ENCODE measurements around the gene CLEC4M. TPM values are rescaled to one million over a fixed set of nuclear protein-coding genes. Genes with fewer than 3 reads are reported as not detected.
"Not testable (repeated sequence)": the region's sequence is repeated elsewhere in the genome, so short reads cannot be mapped to it uniquely, and the experiment has no call there.

CLEC4M gene
- total RNA-seq, 1 experiment from 2014 or later = not detected

- H3K9ac ChIP-seq (ENCODE audit: low read length) = no peak overlapping the region
- no peaks in the 10 kb centered on the region for H3K79me2 ChIP-seq (ENCODE audit: low read length)
- no peak overlapping the region for H3K27ac ChIP-seq (ENCODE audit: low read length)
- no peaks in the 10 kb centered on the region for H3K27me3 ChIP-seq (ENCODE audit: low read length)
- no peaks in the 10 kb centered on the region for H3K9me2 ChIP-seq (replicated peaks; ENCODE audit: insufficient read depth, low read length)
- H2AFZ ChIP-seq (ENCODE audit: low read length) = no peak overlapping the region
- no peaks in the 10 kb centered on the region for H3K36me3 ChIP-seq (ENCODE audit: insufficient read depth, low read length)
- H3K4me3 ChIP-seq (ENCODE audit: low read length) = no peak overlapping the region
- no peaks in the 10 kb centered on the region for H3K9me3 ChIP-seq (ENCODE audit: low read length)
- no peak overlapping the region for H3K4me2 ChIP-seq (ENCODE audit: low read depth, low read length, poor library complexity, severe bottlenecking)
- H4K20me1 ChIP-seq (ENCODE audit: insufficient read depth, low read depth, low read length) = no peaks in the 10 kb centered on the region
- H3K4me1 ChIP-seq (ENCODE audit: low read length) = no peaks in the 10 kb centered on the region
- DNase-seq = no peak
Measured at GRCh38 chr19:7811989-7812388, 48.9 kb downstream of the CLEC4M start.

GRCh38 chr19:7815325-7815724 lies 52.3 kb downstream of the CLEC4M start:
- Histone ChIP-seq H3K79me2 (ENCODE audit: low read length) (no peaks in the 10 kb centered on the region), H3K27ac (ENCODE audit: low read length) (no peak overlapping the region), H3K27me3 (ENCODE audit: low read length) (no peaks in the 10 kb centered on the region; the same call in 1 of the 2 replicates), H3K9me2 (replicated peaks; ENCODE audit: insufficient read depth, low read length) (no peaks in the 10 kb centered on the region), H3K4me2 (ENCODE audit: low read depth, low read length, poor library complexity, severe bottlenecking) (no peak overlapping the region), H3K4me1 (ENCODE audit: low read length) (no peaks in the 10 kb centered on the region), H3K36me3 (ENCODE audit: insufficient read depth, low read length) (no peaks in the 10 kb centered on the region; the same call in 1 of the 2 replicates), H3K9me3 (ENCODE audit: low read length) (no peaks in the 10 kb centered on the region), H3K9ac (ENCODE audit: low read length) (no peak overlapping the region), H2AFZ (ENCODE audit: low read length) (no peak overlapping the region), H3K4me3 (ENCODE audit: low read length) (no peak overlapping the region), H4K20me1 (ENCODE audit: insufficient read depth, low read depth, low read length) (no peaks in the 10 kb centered on the region)
- peak; percentile 47 for DNase-seq

GRCh38 chr19:7816040-7816439 lies 53.0 kb downstream of the CLEC4M start:
- not testable (repeated sequence) for DNase-seq; H3K4me1 ChIP-seq (ENCODE audit: low read length); H4K20me1 ChIP-seq (ENCODE audit: insufficient read depth, low read depth, low read length); H3K9me3 ChIP-seq (ENCODE audit: low read length); H3K27me3 ChIP-seq (ENCODE audit: low read length); H3K9me2 ChIP-seq (replicated peaks; ENCODE audit: insufficient read depth, low read length); H3K79me2 ChIP-seq (ENCODE audit: low read length); H2AFZ ChIP-seq (ENCODE audit: low read length); H3K4me2 ChIP-seq (ENCODE audit: low read depth, low read length, poor library complexity, severe bottlenecking); H3K36me3 ChIP-seq (ENCODE audit: insufficient read depth, low read length); H3K9ac ChIP-seq (ENCODE audit: low read length); H3K27ac ChIP-seq (ENCODE audit: low read length); H3K4me3 ChIP-seq (ENCODE audit: low read length)

- no peaks in the 10 kb centered on the region for H3K79me2 ChIP-seq (ENCODE audit: low read length)
- H3K9ac ChIP-seq (ENCODE audit: low read length) = no peak overlapping the region
- no peaks in the 10 kb centered on the region for H3K4me1 ChIP-seq (ENCODE audit: low read length)
Measured at GRCh38 chr19:7817801-7818200, 54.8 kb downstream of the CLEC4M start.

GRCh38 chr19:7818806-7819205 lies 55.8 kb downstream of the CLEC4M start:
- Histone ChIP-seq H3K9ac (ENCODE audit: low read length) (no peak overlapping the region), H3K27me3 (ENCODE audit: low read length) (no peaks in the 10 kb centered on the region; the same call in 1 of the 2 replicates), H2AFZ (ENCODE audit: low read length) (no peak overlapping the region), H3K4me3 (ENCODE audit: low read length) (no peak overlapping the region), H4K20me1 (ENCODE audit: insufficient read depth, low read depth, low read length) (no peaks in the 10 kb centered on the region), H3K9me3 (ENCODE audit: low read length) (no peaks in the 10 kb centered on the region), H3K9me2 (replicated peaks; ENCODE audit: insufficient read depth, low read length) (no peaks in the 10 kb centered on the region), H3K79me2 (ENCODE audit: low read length) (no peaks in the 10 kb centered on the region), H3K27ac (ENCODE audit: low read length) (no peak overlapping the region), H3K4me1 (ENCODE audit: low read length) (no peaks in the 10 kb centered on the region), H3K4me2 (ENCODE audit: low read depth, low read length, poor library complexity, severe bottlenecking) (no peak overlapping the region), H3K36me3 (ENCODE audit: insufficient read depth, low read length) (no peaks in the 10 kb centered on the region; the same call in 1 of the 2 replicates)
- no peak for DNase-seq

More at GRCh38 chr19:7817801-7818200, 54.8 kb downstream of the CLEC4M start:
- Histone ChIP-seq H3K9me2 (replicated peaks; ENCODE audit: insufficient read depth, low read length) (no peaks in the 10 kb centered on the region), H3K4me3 (ENCODE audit: low read length) (no peak overlapping the region), H3K4me2 (ENCODE audit: low read depth, low read length, poor library complexity, severe bottlenecking) (no peak overlapping the region), H3K27me3 (ENCODE audit: low read length) (no peaks in the 10 kb centered on the region; the same call in 1 of the 2 replicates), H2AFZ (ENCODE audit: low read length) (no peak overlapping the region), H3K27ac (ENCODE audit: low read length) (no peak overlapping the region), H3K9me3 (ENCODE audit: low read length) (no peaks in the 10 kb centered on the region), H3K36me3 (ENCODE audit: insufficient read depth, low read length) (no peaks in the 10 kb centered on the region; the same call in 1 of the 2 replicates), H4K20me1 (ENCODE audit: insufficient read depth, low read depth, low read length) (no peaks in the 10 kb centered on the region)
- no peak for DNase-seq

Other genes with a start within 250 kb of the CLEC4M start
- gene ZNF358, start 247.1 kb upstream of the CLEC4M start, total RNA-seq (2014; rRNA removed; shearing (Covaris generic); ENCODE audit: low replicate concordance) = not detected in 2 replicates
- 1.9 and 3.9 TPM in 2 replicates for gene MCOLN1, start 240.6 kb upstream of the CLEC4M start, total RNA-seq (2014; rRNA removed; shearing (Covaris generic); ENCODE audit: low replicate concordance)
- gene PNPLA6, start 227.5 kb upstream of the CLEC4M start, total RNA-seq (2014; rRNA removed; shearing (Covaris generic); ENCODE audit: low replicate concordance) = 65.8 and 121 TPM in 2 replicates
- gene CAMSAP3, start 167.4 kb upstream of the CLEC4M start, total RNA-seq (2014; rRNA removed; shearing (Covaris generic); ENCODE audit: low replicate concordance) = 0.36 TPM in 1 of 2 replicates, not detected in the other
- gene XAB2, start 133.7 kb upstream of the CLEC4M start, total RNA-seq (2014; rRNA removed; shearing (Covaris generic); ENCODE audit: low replicate concordance) = 20.2 and 36.2 TPM in 2 replicates
- 15.5 and 51.5 TPM in 2 replicates for gene PET100, start 133.4 kb upstream of the CLEC4M start, total RNA-seq (2014; rRNA removed; shearing (Covaris generic); ENCODE audit: low replicate concordance)
- gene PCP2, start 129.5 kb upstream of the CLEC4M start, total RNA-seq (2014; rRNA removed; shearing (Covaris generic); ENCODE audit: low replicate concordance) = 0.65 TPM in 1 of 2 replicates, not detected in the other
- gene STXBP2, start 126.1 kb upstream of the CLEC4M start, total RNA-seq (2014; rRNA removed; shearing (Covaris generic); ENCODE audit: low replicate concordance) = 36.5 and 61.3 TPM in 2 replicates
- not detected in 2 replicates for gene RETN, start 94.2 kb upstream of the CLEC4M start, total RNA-seq (2014; rRNA removed; shearing (Covaris generic); ENCODE audit: low replicate concordance)
- not detected in 2 replicates for gene MCEMP1, start 86.2 kb upstream of the CLEC4M start, total RNA-seq (2014; rRNA removed; shearing (Covaris generic); ENCODE audit: low replicate concordance)
- 52.1 and 116 TPM in 2 replicates for gene TRAPPC5, start 82.4 kb upstream of the CLEC4M start, total RNA-seq (2014; rRNA removed; shearing (Covaris generic); ENCODE audit: low replicate concordance)
- 0.14 TPM in 1 of 2 replicates, not detected in the other for gene FCER2, start 61.1 kb upstream of the CLEC4M start, total RNA-seq (2014; rRNA removed; shearing (Covaris generic); ENCODE audit: low replicate concordance)
- not detected in 2 replicates for gene CLEC4G, start 31.1 kb upstream of the CLEC4M start, total RNA-seq (2014; rRNA removed; shearing (Covaris generic); ENCODE audit: low replicate concordance)
- gene CD209, start 15.7 kb upstream of the CLEC4M start, total RNA-seq (2014; rRNA removed; shearing (Covaris generic); ENCODE audit: low replicate concordance) = not detected in 2 replicates
- 6.0 and 8.9 TPM in 2 replicates for gene EVI5L, start 67.0 kb downstream of the CLEC4M start, total RNA-seq (2014; rRNA removed; shearing (Covaris generic); ENCODE audit: low replicate concordance)
- gene PRR36, start 111.1 kb downstream of the CLEC4M start, total RNA-seq (2014; rRNA removed; shearing (Covaris generic); ENCODE audit: low replicate concordance) = not detected in 2 replicates
- gene LRRC8E, start 125.3 kb downstream of the CLEC4M start, total RNA-seq (2014; rRNA removed; shearing (Covaris generic); ENCODE audit: low replicate concordance) = not detected in 2 replicates
- 10.4 and 14.4 TPM in 2 replicates for gene MAP2K7, start 140.6 kb downstream of the CLEC4M start, total RNA-seq (2014; rRNA removed; shearing (Covaris generic); ENCODE audit: low replicate concordance)
- not detected in 2 replicates for gene TGFBR3L, start 151.6 kb downstream of the CLEC4M start, total RNA-seq (2014; rRNA removed; shearing (Covaris generic); ENCODE audit: low replicate concordance)
- gene SNAPC2, start 157.1 kb downstream of the CLEC4M start, total RNA-seq (2014; rRNA removed; shearing (Covaris generic); ENCODE audit: low replicate concordance) = 9.8 and 22.0 TPM in 2 replicates
- 0.18 TPM in 1 of 2 replicates, not detected in the other for gene CTXN1, start 162.9 kb downstream of the CLEC4M start, total RNA-seq (2014; rRNA removed; shearing (Covaris generic); ENCODE audit: low replicate concordance)
- 43.7 and 53.1 TPM in 2 replicates for gene TIMM44, start 180.4 kb downstream of the CLEC4M start, total RNA-seq (2014; rRNA removed; shearing (Covaris generic); ENCODE audit: low replicate concordance)
- 48.7 and 50.0 TPM in 2 replicates for gene ELAVL1, start 242.4 kb downstream of the CLEC4M start, total RNA-seq (2014; rRNA removed; shearing (Covaris generic); ENCODE audit: low replicate concordance)